H1 (cell line): ENCODE data around the gene KCNIP2. TPM values are rescaled to one million over a fixed set of nuclear protein-coding genes. Genes with fewer than 3 reads are reported as not detected.

Experiments
- CTCF ChIA-PET: fragments of 300-600 bp; sonication (Branson Sonifier 250); formaldehyde crosslinking; loops from one replicate; lab custom pipeline; 2021; ENCODE audit not compliant: partially characterized antibody; lab: Charles Lee
- POLR2A ChIA-PET: fragments of 300-600 bp; sonication (Branson Sonifier 250); formaldehyde crosslinking; loops from one replicate; lab custom pipeline; 2021; ENCODE audit warnings: inconsistent platforms; ENCODE audit not compliant: partially characterized antibody; lab: Charles Lee
- DNase-seq, 2 experiments: peaks; one replicate each; pipeline versions ENCODE4 v3.0.0 to v3.0.0-alpha.2; 2010 to 2022; ENCODE audit warnings: low spot score in 2 of 2, low read depth in 1 of 2, mixed read lengths in 1 of 2
- FAIRE-seq: peaks from 2 replicates; lab custom pipeline; 2011; peaks lifted over from hg19 to GRCh38; lab: Jason Lieb, UNC
- H2AFZ ChIP-seq: 2 replicates; pipeline ENCODE4 v1.8.1; 2012; ENCODE audit warnings: low read length, inconsistent platforms
- H2AK5ac ChIP-seq: 2 replicates; pipeline ENCODE4 v1.6.1; 2013; ENCODE audit warnings: low read depth, low read length
- H2BK120ac ChIP-seq: replicated peaks from 2 replicates; pipeline ENCODE3; 2013; ENCODE audit warnings: low read depth, low read length, inconsistent platforms
- H2BK12ac ChIP-seq: 2 replicates; pipeline ENCODE4 v1.6.1; 2013; ENCODE audit warnings: low read depth, low read length
- H2BK15ac ChIP-seq: 2 replicates; pipeline ENCODE4 v1.6.1; 2013; ENCODE audit warnings: low read length
- H2BK20ac ChIP-seq: 2 replicates; pipeline ENCODE4 v1.6.1; 2013; ENCODE audit warnings: low read length
- H2BK5ac ChIP-seq: 2 replicates; pipeline ENCODE4 v1.6.1; 2013; ENCODE audit warnings: low read depth, low read length
- H3K14ac ChIP-seq: 2 replicates; pipeline ENCODE4 v1.6.1; 2013; ENCODE audit warnings: inconsistent platforms; ENCODE audit not compliant: insufficient read length
- H3K18ac ChIP-seq: 2 replicates; pipeline ENCODE4 v1.6.1; 2013; ENCODE audit warnings: low read length; ENCODE audit errors: extremely low read depth
- H3K23ac ChIP-seq: 2 replicates; pipeline ENCODE4 v1.6.1; 2013; ENCODE audit warnings: inconsistent platforms; ENCODE audit not compliant: insufficient read length
- H3K23me2 ChIP-seq: 2 replicates; pipeline ENCODE4 v1.6.1; 2013; ENCODE audit warnings: low read depth, low read length
- H3K27ac ChIP-seq: 2 replicates; pipeline ENCODE4 v1.6.1; 2011; ENCODE audit warnings: low read depth, low read length, inconsistent platforms
- H3K27me3 ChIP-seq, 4 experiments: replicated peaks in 1 of 4; 1 replicate in 1 of 4; 2 replicates in 3 of 4; pipeline versions ENCODE4 v1.6.1 to v1.8.1; 2011 to 2013; ENCODE audit warnings: low read length in 3 of 4, mild to moderate bottlenecking in 3 of 4, inconsistent platforms in 2 of 4, mixed read lengths in 2 of 4, moderate library complexity in 1 of 4; ENCODE audit not compliant: control insufficient read depth in 3 of 4, insufficient read depth in 3 of 4; ENCODE audit errors: extremely low read depth in 1 of 4
- H3K36me3 ChIP-seq, 4 experiments: 2 replicates each; pipeline versions ENCODE4 v1.6.1 to v1.8.1; 2011 to 2013; ENCODE audit warnings: mild to moderate bottlenecking in 4 of 4, low read length in 3 of 4, moderate library complexity in 2 of 4, control low read depth in 1 of 4, inconsistent platforms in 1 of 4; ENCODE audit not compliant: insufficient read depth in 4 of 4, control insufficient read depth in 2 of 4
- H3K4ac ChIP-seq: replicated peaks from 2 replicates; pipeline ENCODE3; 2013; ENCODE audit warnings: low read length, low read depth, mixed read lengths, inconsistent platforms; ENCODE audit not compliant: insufficient read length
- H3K4me1 ChIP-seq, 4 experiments: replicated peaks in 1 of 4; 1 replicate in 1 of 4; 2 replicates in 3 of 4; pipeline versions ENCODE4 v1.6.1 to v1.8.1; 2011 to 2013; ENCODE audit warnings: low read length in 3 of 4, inconsistent platforms in 2 of 4, mixed read lengths in 1 of 4; ENCODE audit not compliant: insufficient read depth in 4 of 4, control insufficient read depth in 3 of 4
- H3K4me2 ChIP-seq, 2 experiments: 2 replicates each; pipeline versions ENCODE4 v1.6.1 to v1.8.1; 2011 to 2013; ENCODE audit warnings: low read depth in 2 of 2, low read length in 2 of 2, control low read depth in 1 of 2, inconsistent platforms in 1 of 2, mild to moderate bottlenecking in 1 of 2; ENCODE audit not compliant: insufficient read depth in 1 of 2
- H3K4me3 ChIP-seq, 4 experiments: fragments of 200-600, 300-600 bp in 1 of 4; sonication (generic), shearing (Covaris generic), sonication (Bioruptor Twin) in 1 of 4; 2 replicates each; pipeline versions ENCODE4 v1.5.1 to v1.8.1; 2011 to 2016; ENCODE audit warnings: low read length in 4 of 4, low read depth in 3 of 4, control low read depth in 2 of 4, inconsistent platforms in 2 of 4, mild to moderate bottlenecking in 2 of 4, mixed read lengths in 1 of 4, moderate library complexity in 1 of 4; ENCODE audit not compliant: insufficient read depth in 2 of 4; ENCODE audit errors: extremely low read depth in 1 of 4
- H3K56ac ChIP-seq: replicated peaks from 2 replicates; pipeline ENCODE3; 2013; ENCODE audit warnings: low read depth, mild to moderate bottlenecking, mixed read lengths, low read length, inconsistent platforms; ENCODE audit not compliant: insufficient read length
- H3K79me1 ChIP-seq: 2 replicates; pipeline ENCODE4 v1.6.1; 2013; ENCODE audit warnings: low read depth, low read length, control low read depth
- H3K79me2 ChIP-seq, 2 experiments: 2 replicates each; pipeline versions ENCODE4 v1.6.1 to v1.8.1; 2012 to 2013; ENCODE audit warnings: low read length in 2 of 2, mild to moderate bottlenecking in 2 of 2, inconsistent platforms in 1 of 2; ENCODE audit not compliant: insufficient read depth in 2 of 2, control insufficient read depth in 1 of 2
- H3K9ac ChIP-seq, 4 experiments: replicated peaks in 1 of 4; 1 replicate in 1 of 4; 2 replicates in 3 of 4; pipeline versions ENCODE4 v1.6.1 to v1.8.1; 2011 to 2013; ENCODE audit warnings: low read depth in 3 of 4, low read length in 3 of 4, control low read depth in 2 of 4, mild to moderate bottlenecking in 2 of 4, moderate library complexity in 2 of 4, inconsistent platforms in 1 of 4; ENCODE audit errors: extremely low read depth in 1 of 4
- H3K9me3 ChIP-seq, 2 experiments: 2 replicates each; pipeline versions ENCODE4 v1.6.1 to v1.8.1; 2012 to 2013; ENCODE audit warnings: mild to moderate bottlenecking in 2 of 2, moderate library complexity in 2 of 2, control low read depth in 1 of 2, inconsistent platforms in 1 of 2, low read depth in 1 of 2, low read length in 1 of 2, mixed read lengths in 1 of 2; ENCODE audit not compliant: insufficient read depth in 2 of 2
- H4K20me1 ChIP-seq, 2 experiments: replicated peaks in 1 of 2; 2 replicates each; pipeline versions ENCODE3 to v1.8.1; 2011 to 2013; ENCODE audit warnings: inconsistent platforms in 2 of 2, low read length in 2 of 2, mild to moderate bottlenecking in 1 of 2; ENCODE audit not compliant: insufficient read depth in 2 of 2, control insufficient read depth in 1 of 2
- H4K5ac ChIP-seq: 2 replicates; pipeline ENCODE4 v1.6.1; 2013; ENCODE audit warnings: low read length, low read depth, mixed read lengths, inconsistent platforms; ENCODE audit not compliant: insufficient read length
- H4K8ac ChIP-seq: 2 replicates; pipeline ENCODE4 v1.8.0; 2013; ENCODE audit warnings: mild to moderate bottlenecking, moderate library complexity, low read length, inconsistent platforms; ENCODE audit not compliant: insufficient read depth; ENCODE audit errors: extremely low read depth
- H4K91ac ChIP-seq: replicated peaks from 2 replicates; pipeline ENCODE3; 2013; ENCODE audit warnings: low read length, mixed read lengths, inconsistent platforms; ENCODE audit not compliant: insufficient read length
- CTCF ChIP-seq, 3 experiments: IDR thresholded peaks; 1 replicate in 2 of 3; 2 replicates in 1 of 3; pipeline versions ENCODE4 v1.5.1 to v1.6.1; 2011; ENCODE audit warnings: low read length in 3 of 3, mild to moderate bottlenecking in 3 of 3, inconsistent platforms in 2 of 3, low read depth in 1 of 3, moderate library complexity in 1 of 3; ENCODE audit not compliant: insufficient read depth in 1 of 3; ENCODE audit errors: control extremely low read depth in 1 of 3
- HDAC2 ChIP-seq, 2 experiments: fragments of 300-600 bp in 1 of 2; sonication (generic) in 1 of 2; IDR thresholded peaks; 2 replicates each; pipeline ENCODE4 v1.6.1; 2011 to 2012; ENCODE audit warnings: low read depth in 2 of 2, low read length in 2 of 2, mild to moderate bottlenecking in 2 of 2, moderate library complexity in 2 of 2, borderline replicate concordance in 1 of 2, inconsistent platforms in 1 of 2
- KDM5A ChIP-seq: fragments of 200-600 bp; IDR thresholded peaks from 2 replicates; pipeline ENCODE4 v1.7.1; 2012; ENCODE audit warnings: mild to moderate bottlenecking, low read length, inconsistent platforms, mixed read lengths
- MAX ChIP-seq: IDR thresholded peaks from 2 replicates; pipeline ENCODE4 v1.6.1; 2012; ENCODE audit warnings: inconsistent platforms
- POLR2AphosphoS5 ChIP-seq: IDR thresholded peaks from 2 replicates; pipeline ENCODE4 v1.6.1; 2011; ENCODE audit warnings: low read depth, low read length
- SIN3A ChIP-seq, 2 experiments: IDR thresholded peaks in 1 of 2; conservative IDR thresholded peaks in 1 of 2; 2 replicates each; pipeline ENCODE4 v1.6.1; 2011 to 2012; ENCODE audit warnings: low read length in 2 of 2, improper control_type of control experiment in 1 of 2, low read depth in 1 of 2, mild to moderate bottlenecking in 1 of 2
- SP1 ChIP-seq: IDR thresholded peaks from 2 replicates; pipeline ENCODE4 v1.6.1; 2011; ENCODE audit warnings: low read depth, low read length
- SRF ChIP-seq: IDR thresholded peaks from 2 replicates; pipeline ENCODE4 v1.6.1; 2011; ENCODE audit warnings: mild to moderate bottlenecking, low read depth, low read length, moderate library complexity
- TAF1 ChIP-seq: IDR thresholded peaks from 2 replicates; pipeline ENCODE4 v1.6.1; 2011; ENCODE audit warnings: mild to moderate bottlenecking, low read depth, low read length
- USF2 ChIP-seq: IDR thresholded peaks from 2 replicates; pipeline ENCODE4 v1.6.1; 2011; ENCODE audit warnings: low read length, improper control_type of control experiment
- WGBS, 2 experiments: shearing (Covaris generic) in 1 of 2; methylation state at CpG; one replicate each; pipeline versions ENCODE4 v1.1.6 to v1.1.7; 2013 to 2015; ENCODE audit warnings: low lambda C conversion rate in 2 of 2, mixed read lengths in 2 of 2, inconsistent platforms in 1 of 2, low coverage in 1 of 2, missing lambda C conversion rate in 1 of 2; ENCODE audit not compliant: insufficient replicate concordance in 2 of 2, insufficient coverage in 1 of 2, insufficient read length in 1 of 2; ENCODE audit errors: extremely low coverage in 1 of 2, missing lambda C conversion rate in 1 of 2; 5-methylcytosine and 5-hydroxymethylcytosine counted together
- polyA plus RNA-seq, 7 experiments: library from polyadenylated mRNA; depleted of rRNA in 3 of 7; stranded (reverse) in 5 of 7; unstranded in 2 of 7; fragments of >200 nt in 5 of 7; fragments of 200-250 nt in 2 of 7; gene quantifications; 1 replicate in 5 of 7; 2 replicates in 1 of 7; 4 replicates in 1 of 7; pipeline versions ENCODE4 v1.2.1 to v1.2.3, GENCODE V29; 2011 to 2013; ENCODE audit warnings: missing spikeins in 2 of 7, mixed read lengths in 2 of 7
- total RNA-seq: library from RNA; stranded (reverse); fragmentation: NEBNext Ultra II Directional; extraction: Animal tissue kit (Norgen Biotek cat#: 25700); gene quantifications from 2 replicates; pipeline ENCODE4 v1.2.1, GENCODE V29; 2021

Gene KCNIP2
- total and polyA plus RNA-seq, 2 of the 8 experiments (the other 6 are each of a cell fraction or from before 2014, with no cell fraction given): 2.7 to 6.0 TPM

GRCh38 chr10:101880232-101880573, 36.6 kb upstream of the KCNIP2 start:
- H3K4ac ChIP-seq: no peak overlapping the region
- no peaks in the 10 kb centered on the region for H3K23me2 ChIP-seq
- no peak overlapping the region for H4K8ac ChIP-seq
- no peak overlapping the region for H3K4me3 ChIP-seq
- no peak overlapping the region for H3K56ac ChIP-seq
- H4K20me1 ChIP-seq: no peaks in the 10 kb centered on the region
- no peak overlapping the region for H2AK5ac ChIP-seq
- no peak overlapping the region for H2BK15ac ChIP-seq
- no peaks in the 10 kb centered on the region for H3K4me1 ChIP-seq
- no peaks in the 10 kb centered on the region for H3K36me3 ChIP-seq
- no peak overlapping the region for H3K4me2 ChIP-seq
- DNase-seq: no peak
- H3K14ac ChIP-seq: no peak overlapping the region
- no peak overlapping the region for H3K23ac ChIP-seq
- no peaks in the 10 kb centered on the region for H3K79me2 ChIP-seq
- ChIA-PET CTCF (interaction anchor here (1.1 to 16.8 kb wide), 8 partner anchors 9 to 193 kb away, joined by 3 to 210 read pairs (median 3); partner anchors contain the start of gene KCNIP2), POLR2A (interaction anchor here (0.9 to 1.2 kb wide), 2 partner anchors 16 to 62 kb away, joined by 3 to 4 read pairs; partner anchors contain the start of gene OGA)
- no peak overlapping the region for H2BK5ac ChIP-seq
- H3K18ac ChIP-seq: no peak overlapping the region
- H4K91ac ChIP-seq: no peak overlapping the region
- H2BK12ac ChIP-seq: no peak overlapping the region
- H2AFZ ChIP-seq: no peak overlapping the region
- no peaks in the 10 kb centered on the region for H3K79me1 ChIP-seq
- H3K9me3 ChIP-seq: no peaks in the 10 kb centered on the region
- no peak overlapping the region for H2BK20ac ChIP-seq
- no peak for FAIRE-seq
- H3K9ac ChIP-seq: no peak overlapping the region
- no peak overlapping the region for H2BK120ac ChIP-seq
- 87% methylated on average over 2 of the region's 2 CpGs; no CpG with 5 or more reads in 1 of the 2 experiments for WGBS, 2 experiments
- no peak overlapping the region for H4K5ac ChIP-seq
- no peaks in the 10 kb centered on the region for H3K27me3 ChIP-seq
- H3K27ac ChIP-seq: no peak overlapping the region
- TF ChIP-seq KDM5A (no peak), CTCF (IDR thresholded peaks at IDR 0.05; ENCODE audit: control extremely low read depth in 1 of 3, insufficient read depth in 1 of 3, low read depth in 1 of 3, low read length in 3 of 3) (no peak), HDAC2 (IDR thresholded peaks at IDR 0.05; ENCODE audit: borderline replicate concordance in 1 of 2, low read depth in 2 of 2, low read length in 2 of 2) (no peak), USF2 (no peak), MAX (no peak), SIN3A (conservative IDR thresholded peaks at IDR 0.05 in 1 of 2, IDR thresholded peaks at IDR 0.05 in 1 of 2; ENCODE audit: low read depth in 1 of 2, low read length in 2 of 2) (no peak), SRF (no peak), POLR2AphosphoS5 (no peak), TAF1 (no peak), SP1 (no peak)
